ENCODE measurements around the gene PARD3B. TPM values are rescaled to one million over a fixed set of nuclear protein-coding genes. Genes with fewer than 3 reads are reported as not detected.
A peak's percentile ranks its signal among the peaks of the same experiment; 100 is the strongest.

The PARD3B gene
- total RNA-seq, 1 donor = 53.1 TPM

DNA sequence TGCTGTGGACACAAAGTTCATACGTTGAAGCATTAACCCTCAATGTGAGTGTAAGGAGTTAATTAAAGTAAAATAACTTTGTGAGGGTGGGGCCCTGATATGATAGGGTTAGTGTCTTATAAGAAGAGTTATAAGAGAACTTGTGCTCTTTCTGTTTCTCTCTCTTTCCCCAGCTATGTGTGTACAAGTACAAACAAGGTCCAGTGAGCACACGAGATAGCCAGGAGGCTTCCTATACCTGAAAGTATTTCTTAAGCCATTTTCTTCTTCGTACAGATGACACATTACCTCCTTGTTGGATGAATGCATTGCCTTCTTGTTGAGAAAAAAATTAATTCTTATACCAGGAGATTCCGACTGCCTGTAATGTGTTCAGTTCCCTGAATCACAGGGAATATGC lies 301.2 kb downstream of the PARD3B start:
- H3K4me3 ChIP-seq (ENCODE audit: low read depth, low read length) = no peak overlapping the region
- TF ChIP-seq, protein P1, sequence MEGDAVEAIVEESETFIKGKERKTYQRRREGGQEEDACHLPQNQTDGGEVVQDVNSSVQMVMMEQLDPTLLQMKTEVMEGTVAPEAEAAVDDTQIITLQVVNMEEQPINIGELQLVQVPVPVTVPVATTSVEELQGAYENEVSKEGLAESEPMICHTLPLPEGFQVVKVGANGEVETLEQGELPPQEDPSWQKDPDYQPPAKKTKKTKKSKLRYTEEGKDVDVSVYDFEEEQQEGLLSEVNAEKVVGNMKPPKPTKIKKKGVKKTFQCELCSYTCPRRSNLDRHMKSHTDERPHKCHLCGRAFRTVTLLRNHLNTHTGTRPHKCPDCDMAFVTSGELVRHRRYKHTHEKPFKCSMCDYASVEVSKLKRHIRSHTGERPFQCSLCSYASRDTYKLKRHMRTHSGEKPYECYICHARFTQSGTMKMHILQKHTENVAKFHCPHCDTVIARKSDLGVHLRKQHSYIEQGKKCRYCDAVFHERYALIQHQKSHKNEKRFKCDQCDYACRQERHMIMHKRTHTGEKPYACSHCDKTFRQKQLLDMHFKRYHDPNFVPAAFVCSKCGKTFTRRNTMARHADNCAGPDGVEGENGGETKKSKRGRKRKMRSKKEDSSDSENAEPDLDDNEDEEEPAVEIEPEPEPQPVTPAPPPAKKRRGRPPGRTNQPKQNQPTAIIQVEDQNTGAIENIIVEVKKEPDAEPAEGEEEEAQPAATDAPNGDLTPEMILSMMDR (IDR thresholded peaks at IDR 0.05; ENCODE audit: insufficient read depth, low read depth, low read length) = no peak

DNA sequence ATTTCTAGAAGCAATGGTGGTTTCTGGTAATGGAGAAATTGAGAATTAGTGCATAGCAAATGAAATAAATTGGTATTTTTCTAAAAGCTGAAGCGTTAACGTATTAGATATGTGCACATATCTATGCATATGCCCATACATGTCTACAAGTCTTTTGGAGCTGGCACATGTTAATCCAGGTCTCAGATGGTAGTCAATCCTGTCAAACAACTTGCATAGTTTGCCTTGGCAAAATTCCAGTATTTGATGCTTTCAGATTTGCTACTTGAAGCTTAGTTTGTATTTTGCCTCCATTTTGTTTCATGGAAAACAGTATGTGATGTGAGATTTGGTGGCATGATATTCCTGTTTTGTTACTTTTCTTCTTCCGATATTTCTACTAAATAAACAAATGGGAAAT lies 304.6 kb downstream of the PARD3B start:
- no peak for DNase-seq (ENCODE audit: low read depth)
- H3K4me3 ChIP-seq (ENCODE audit: low read depth, low read length) = no peak overlapping the region
- TF ChIP-seq, protein P1 (IDR thresholded peaks at IDR 0.05; ENCODE audit: insufficient read depth, low read depth, low read length) = no peak

More for the DNA sequence above, 301.2 kb downstream of the PARD3B start:
- no peak for DNase-seq (ENCODE audit: low read depth)

DNA sequence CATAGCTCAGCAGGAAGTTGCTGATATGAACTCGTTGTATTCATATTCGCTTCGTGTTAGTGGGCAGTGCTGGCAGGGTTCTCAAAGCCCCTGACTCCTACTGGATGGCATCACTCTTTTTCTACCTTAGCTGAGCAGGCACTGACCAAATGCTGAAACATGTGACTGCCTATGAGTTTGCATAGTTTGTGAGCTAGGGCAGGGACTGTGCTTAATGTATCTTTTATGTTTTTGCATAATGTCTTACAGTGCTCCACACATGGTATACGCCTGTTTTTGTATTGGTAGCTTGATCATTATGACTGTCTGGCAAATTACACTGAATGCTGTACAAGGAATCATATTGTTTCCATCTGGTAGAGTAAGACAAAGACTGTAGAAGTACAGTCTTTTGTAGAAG lies 305.3 kb downstream of the PARD3B start:
- TF ChIP-seq, protein P1 (IDR thresholded peaks at IDR 0.05; ENCODE audit: insufficient read depth, low read depth, low read length) = no peak
- no peak for DNase-seq (ENCODE audit: low read depth)

DNA sequence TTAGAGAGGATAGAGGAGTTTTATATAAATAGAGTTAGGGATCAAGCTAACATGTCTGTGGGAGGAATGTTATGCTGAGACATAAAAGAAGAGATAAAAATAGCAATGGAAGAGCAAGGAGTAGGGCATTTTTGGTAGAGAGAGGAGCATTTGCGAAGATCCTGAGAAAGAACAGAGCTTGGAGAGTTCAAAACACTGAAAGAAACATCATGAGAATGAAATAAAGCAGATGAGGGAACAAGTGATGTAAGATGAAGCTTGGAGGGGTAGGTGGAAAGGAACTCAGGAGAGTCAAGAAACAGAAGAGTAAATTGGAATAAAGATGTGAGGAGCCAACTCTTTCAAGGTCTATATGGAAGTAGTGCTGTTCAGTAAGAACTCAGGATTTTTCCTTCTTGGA lies 308.6 kb downstream of the PARD3B start:
- no peak overlapping the region for H3K4me3 ChIP-seq (ENCODE audit: low read depth, low read length)
- TF ChIP-seq, protein P1 (IDR thresholded peaks at IDR 0.05; ENCODE audit: insufficient read depth, low read depth, low read length) = no peak
- DNase-seq (ENCODE audit: low read depth) = peak; percentile 11

More for the DNA sequence above, 305.3 kb downstream of the PARD3B start:
- H3K4me3 ChIP-seq (ENCODE audit: low read depth, low read length) = no peak overlapping the region

DNA sequence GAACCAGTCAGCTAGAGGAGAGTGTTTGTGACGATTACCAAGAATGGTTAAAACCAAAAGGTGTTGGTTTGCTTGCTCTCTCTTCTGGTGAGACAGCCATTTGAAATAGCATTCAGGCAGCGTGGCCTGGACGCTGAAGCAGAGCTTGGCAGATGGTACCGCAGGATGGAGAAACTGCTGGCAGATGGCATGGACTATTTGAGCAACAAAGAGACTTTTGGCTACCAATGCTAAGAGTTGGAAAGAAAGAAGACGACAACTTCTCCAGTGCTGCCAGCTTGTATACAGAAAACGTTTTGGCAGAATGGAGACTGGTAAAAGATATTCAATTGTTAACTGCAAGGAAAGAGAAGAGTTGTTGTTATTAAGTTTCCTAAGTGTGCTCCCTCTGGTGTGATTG lies 315.0 kb downstream of the PARD3B start:
- H3K4me3 ChIP-seq (ENCODE audit: low read depth, low read length) = no peak overlapping the region
- no peak for DNase-seq (ENCODE audit: low read depth)
- TF ChIP-seq, protein P1 (IDR thresholded peaks at IDR 0.05; ENCODE audit: insufficient read depth, low read depth, low read length) = no peak

DNA sequence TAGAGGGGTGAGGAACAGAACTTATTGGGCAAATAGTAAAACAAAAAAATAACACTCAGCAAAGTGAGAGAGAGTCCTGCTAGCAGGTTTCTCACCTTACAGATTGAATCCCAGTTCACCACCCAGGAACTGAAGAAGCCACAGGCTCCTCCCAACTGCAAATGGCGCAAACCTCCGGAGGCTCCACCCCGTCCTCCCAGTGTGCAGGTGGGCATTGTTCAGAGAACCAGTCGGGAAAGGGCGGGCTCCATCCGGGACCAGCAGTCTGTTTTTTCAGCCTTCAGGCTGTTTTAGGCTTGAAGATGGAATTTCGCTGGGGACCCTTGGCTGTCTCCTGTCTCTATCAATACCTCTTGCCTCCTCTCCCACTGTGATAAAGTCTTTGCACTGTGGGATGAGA lies 317.5 kb downstream of the PARD3B start:
- TF ChIP-seq, protein P1 (IDR thresholded peaks at IDR 0.05; ENCODE audit: insufficient read depth, low read depth, low read length) = no peak
- DNase-seq (ENCODE audit: low read depth) = no peak
- no peak overlapping the region for H3K4me3 ChIP-seq (ENCODE audit: low read depth, low read length)

DNA sequence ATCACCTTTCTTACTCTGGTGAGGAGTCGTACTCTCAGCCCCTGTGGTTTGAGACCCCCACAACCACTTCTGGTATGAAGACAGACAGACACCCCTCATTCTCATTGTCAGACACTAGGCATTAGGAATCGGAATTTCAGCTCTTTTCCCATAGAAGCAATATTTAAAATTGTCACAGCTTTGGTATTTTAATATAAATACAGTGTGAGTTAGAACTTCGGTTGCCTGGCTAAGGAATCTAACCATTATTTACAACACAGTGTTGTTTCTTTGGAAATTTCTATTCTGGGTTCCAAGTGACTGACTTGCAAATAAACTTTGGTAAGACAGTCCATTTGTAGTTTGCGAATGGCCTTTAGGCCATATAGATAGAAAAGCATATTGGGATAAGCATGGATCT lies 318.1 kb downstream of the PARD3B start:
- TF ChIP-seq, protein P1 (IDR thresholded peaks at IDR 0.05; ENCODE audit: insufficient read depth, low read depth, low read length) = no peak
- no peak for DNase-seq (ENCODE audit: low read depth)

More for the DNA sequence above, 318.1 kb downstream of the PARD3B start:
- H3K4me3 ChIP-seq (ENCODE audit: low read depth, low read length) = no peak overlapping the region
